ENCODE measurements around the gene SH3BGR. TPM values are rescaled to one million over a fixed set of nuclear protein-coding genes. Genes with fewer than 3 reads are reported as not detected.

Gene SH3BGR
- total and polyA plus RNA-seq, 2 of the 4 experiments (the other 2 are of a cell fraction) = 1.6 to 2.0 TPM

GRCh38 chr21:39429445-39429844 is 22.3 kb upstream of the SH3BGR start:
- no peak overlapping the region for H2AK5ac ChIP-seq (ENCODE audit: low read depth, low read length)
- no peak overlapping the region for H2BK5ac ChIP-seq (ENCODE audit: low read depth, low read length, poor library complexity, severe bottlenecking)
- H3K9me3 ChIP-seq (ENCODE audit: control insufficient read depth, insufficient read depth, low read length) = no peaks in the 10 kb centered on the region
- BruUV-seq (replicated peaks) = no TSS peak
- H3K36me3 ChIP-seq (ENCODE audit: control insufficient read depth, insufficient read depth, low read length) = no peaks in the 10 kb centered on the region
- no peaks in the 10 kb centered on the region for H3K27me3 ChIP-seq (ENCODE audit: control insufficient read depth, insufficient read depth, low read length)
- no peak for TF ChIP-seq BHLHE40 (IDR thresholded peaks at IDR 0.05; ENCODE audit: low read depth, low read length)
- no peak for TF ChIP-seq MXI1 (IDR thresholded peaks at IDR 0.05; ENCODE audit: borderline replicate concordance, low read depth, low read length)
- no peak for TF ChIP-seq CEBPB (IDR thresholded peaks at IDR 0.05; ENCODE audit: low read depth, low read length)
- no peak overlapping the region for H4K91ac ChIP-seq (ENCODE audit: insufficient read depth, low read depth, low read length)
- H3K9ac ChIP-seq (ENCODE audit: low read depth, low read length) = no peak overlapping the region
- H2BK15ac ChIP-seq (ENCODE audit: low read depth, low read length) = no peak overlapping the region
- H2AFZ ChIP-seq (replicated peaks; ENCODE audit: low read length, poor library complexity) = no peak overlapping the region
- peaks cover 6% of the 10 kb centered on the region; the same call in 1 of the 2 replicates for H3K4me1 ChIP-seq (ENCODE audit: control insufficient read depth, insufficient read depth, low read length)
- no peak overlapping the region for H3K56ac ChIP-seq (ENCODE audit: extremely low read depth, insufficient read depth, low read length)
- H2AK9ac ChIP-seq (replicated peaks; ENCODE audit: low read depth, low read length, poor library complexity) = no peak overlapping the region
- H3K23ac ChIP-seq (ENCODE audit: low read depth, low read length) = no peak overlapping the region
- H4K8ac ChIP-seq (ENCODE audit: low read depth in 2 of 2, low read length in 2 of 2) = no peak overlapping the region
- no peak overlapping the region for H4K5ac ChIP-seq (ENCODE audit: low read depth, low read length)
- dilution Hi-C loops (cut with HindIII; ENCODE audit: low sequenced_read_pairs, unreplicated experiment) (no loop called here), intact Hi-C loops (cut with micrococcal nuclease) (no loop called here), in situ Hi-C loops (cut with MboI; ENCODE audit: low sequenced_read_pairs) (no loop called here)
- no CpG with 5 or more reads among the region's 2 CpGs for WGBS, 2 experiments (ENCODE audit: extremely low coverage in 2 of 2, insufficient read length in 1 of 2)
- H3K79me1 ChIP-seq (ENCODE audit: low read depth in 1 of 2, low read length in 2 of 2) = no peaks in the 10 kb centered on the region
- no peak overlapping the region for H3K4ac ChIP-seq (ENCODE audit: low read depth, low read length)
- ChIA-PET CTCF (interaction anchor here (1.0 kb wide), 1 partner anchor 12 kb away, joined by 4 read pairs; no protein-coding TSS in a partner anchor), POLR2A (ENCODE audit: unreplicated experiment) (no interaction called here)
- H3K27ac ChIP-seq (ENCODE audit: insufficient read depth, low read length) = no peak overlapping the region
- H3K9me1 ChIP-seq (ENCODE audit: insufficient read depth, low read length) = peaks cover 3% of the 10 kb centered on the region; the same call in 1 of the 2 replicates
- ATAC-seq (ENCODE audit: low read depth) = no peak
- H3K14ac ChIP-seq (replicated peaks; ENCODE audit: low read depth, low read length) = no peak overlapping the region
- no peaks in the 10 kb centered on the region for H4K20me1 ChIP-seq (ENCODE audit: insufficient read depth, low read length)
- no peak overlapping the region for H3K4me3 ChIP-seq (ENCODE audit: insufficient read depth, low read depth, low read length)
- no peak overlapping the region for H2BK120ac ChIP-seq (ENCODE audit: low read depth, low read length)
- no peak overlapping the region for H3K18ac ChIP-seq (ENCODE audit: low read depth, low read length)
- no peak overlapping the region for H3K4me2 ChIP-seq (ENCODE audit: low read depth, low read length)
- DNase-seq = no peak
- no peak overlapping the region for H2BK20ac ChIP-seq (ENCODE audit: low read depth, low read length)

Measured in IMR-90 (cell line).